CD4-positive, alpha-beta T cell treated with Interleukin-2 at 100 ng/mL for 4 hours (primary cell): Measurements from ENCODE around the gene ZP4.
"Not testable (repeated sequence)": the region's sequence is repeated elsewhere in the genome, so short reads cannot be mapped to it uniquely, and the experiment has no call there.

Experiments
- DNase-seq: peaks from one replicate; pipeline ENCODE4 v3.0.0-alpha.2; 2020; ENCODE audit warnings: low spot score

Gene ZP4

GRCh38 chr1:237877631-237878030 is 13.1 kb downstream of the ZP4 start:
- no peak for DNase-seq

GRCh38 chr1:237875291-237875690 is 15.4 kb downstream of the ZP4 start:
- no peak for DNase-seq

GRCh38 chr1:237873487-237874211 is 17.1 kb downstream of the ZP4 start:
- no peak for DNase-seq

- no peak for DNase-seq
Measured at GRCh38 chr1:237868817-237869600, 21.7 kb downstream of the ZP4 start.

- no peak for DNase-seq
Measured at GRCh38 chr1:237867380-237867888, 23.3 kb downstream of the ZP4 start.

GRCh38 chr1:237864338-237865244 is 26.1 kb downstream of the ZP4 start:
- no peak for DNase-seq

GRCh38 chr1:237863234-237863633 is 27.5 kb downstream of the ZP4 start:
- no peak for DNase-seq

GRCh38 chr1:237861944-237862343 is 28.8 kb downstream of the ZP4 start:
- DNase-seq = no peak

GRCh38 chr1:237858992-237859391 is 31.7 kb downstream of the ZP4 start:
- DNase-seq = no peak

GRCh38 chr1:237857455-237857854 is 33.3 kb downstream of the ZP4 start:
- no peak for DNase-seq

- no peak for DNase-seq
Measured at GRCh38 chr1:237852342-237852741, 38.4 kb downstream of the ZP4 start.

- no peak for DNase-seq
Measured at GRCh38 chr1:237851210-237851845, 39.4 kb downstream of the ZP4 start.

GRCh38 chr1:237843516-237843915 is 47.2 kb downstream of the ZP4 start:
- not testable (repeated sequence) for DNase-seq

GRCh38 chr1:237841485-237841884 is 49.2 kb downstream of the ZP4 start:
- no peak for DNase-seq

GRCh38 chr1:237838904-237839534 is 51.7 kb downstream of the ZP4 start:
- DNase-seq = no peak

- no peak for DNase-seq
Measured at GRCh38 chr1:237838320-237838719, 52.4 kb downstream of the ZP4 start.

GRCh38 chr1:237834461-237834860 is 56.3 kb downstream of the ZP4 start:
- DNase-seq = no peak

- no peak for DNase-seq
Measured at GRCh38 chr1:237834048-237834447, 56.7 kb downstream of the ZP4 start.

GRCh38 chr1:237832858-237833257 is 57.9 kb downstream of the ZP4 start:
- DNase-seq = no peak
